Testis (tissue), 2 donors: ENCODE data around the gene MRPS6.

Source experiments
- POLR2A ChIP-seq: fragments of 450-650 bp; IDR thresholded peaks from one replicate; pipeline ENCODE4 v1.6.1; 2017; ENCODE audit warnings: antibody characterized with exemption, mild to moderate bottlenecking, moderate library complexity
- TF ChIP-seq, protein P1 (sequence below), 3 experiments: fragments of 450-650 bp in 2 of 3; fragments of 200-600 bp in 1 of 3; sonication (generic) in 1 of 3; IDR thresholded peaks; one replicate each; pipeline ENCODE4 v1.5.1; 2016 to 2019; ENCODE audit warnings: antibody characterized with exemption in 3 of 3, mild to moderate bottlenecking in 2 of 3, moderate library complexity in 1 of 3

DNA sequence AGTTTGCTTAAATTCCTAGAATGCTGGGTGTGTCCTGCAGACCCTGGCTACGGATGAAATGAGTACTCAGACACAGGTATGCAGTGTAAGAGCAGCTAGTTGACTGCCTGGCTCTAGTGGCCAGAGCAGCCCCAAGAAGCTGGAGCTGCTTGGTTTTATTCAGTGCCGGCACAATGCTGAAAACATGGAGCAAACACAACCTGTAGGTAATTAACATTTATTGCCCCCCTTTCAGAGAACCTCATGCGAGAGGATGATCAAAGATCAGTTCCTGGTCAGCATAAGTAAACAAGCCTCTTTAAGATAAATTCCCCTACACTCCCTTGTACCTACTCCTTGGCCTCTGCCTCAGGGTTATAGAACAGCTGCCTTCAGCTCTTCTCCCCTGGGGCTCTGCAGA lies 43.2 kb downstream of the MRPS6 start:
- TF ChIP-seq, protein P1, sequence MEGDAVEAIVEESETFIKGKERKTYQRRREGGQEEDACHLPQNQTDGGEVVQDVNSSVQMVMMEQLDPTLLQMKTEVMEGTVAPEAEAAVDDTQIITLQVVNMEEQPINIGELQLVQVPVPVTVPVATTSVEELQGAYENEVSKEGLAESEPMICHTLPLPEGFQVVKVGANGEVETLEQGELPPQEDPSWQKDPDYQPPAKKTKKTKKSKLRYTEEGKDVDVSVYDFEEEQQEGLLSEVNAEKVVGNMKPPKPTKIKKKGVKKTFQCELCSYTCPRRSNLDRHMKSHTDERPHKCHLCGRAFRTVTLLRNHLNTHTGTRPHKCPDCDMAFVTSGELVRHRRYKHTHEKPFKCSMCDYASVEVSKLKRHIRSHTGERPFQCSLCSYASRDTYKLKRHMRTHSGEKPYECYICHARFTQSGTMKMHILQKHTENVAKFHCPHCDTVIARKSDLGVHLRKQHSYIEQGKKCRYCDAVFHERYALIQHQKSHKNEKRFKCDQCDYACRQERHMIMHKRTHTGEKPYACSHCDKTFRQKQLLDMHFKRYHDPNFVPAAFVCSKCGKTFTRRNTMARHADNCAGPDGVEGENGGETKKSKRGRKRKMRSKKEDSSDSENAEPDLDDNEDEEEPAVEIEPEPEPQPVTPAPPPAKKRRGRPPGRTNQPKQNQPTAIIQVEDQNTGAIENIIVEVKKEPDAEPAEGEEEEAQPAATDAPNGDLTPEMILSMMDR (IDR thresholded peaks at IDR 0.05): no peak
- TF ChIP-seq POLR2A: no peak
